ENCODE data around the gene TSPAN14. TPM values are rescaled to one million over a fixed set of nuclear protein-coding genes. Genes with fewer than 3 reads are reported as not detected.

TSPAN14 gene
- total RNA-seq, 1 experiment from 2014 or later, result 46.8 TPM

GRCh38 chr10:80517416-80518142 lies 63.5 kb downstream of the TSPAN14 start:
- no peaks in the 10 kb centered on the region for H3K27me3 ChIP-seq (ENCODE audit: insufficient read depth, low read length)
- H4K8ac ChIP-seq (replicated peaks; ENCODE audit: insufficient read length, low read depth, low read length), result no peak overlapping the region
- no peak overlapping the region for H3K27ac ChIP-seq (ENCODE audit: insufficient read length, low read depth, low read length)
- H3K23me2 ChIP-seq (ENCODE audit: insufficient read length, low read depth, low read length, poor library complexity, severe bottlenecking), result no peaks in the 10 kb centered on the region
- no peaks in the 10 kb centered on the region for H3K9me3 Mint-ChIP-seq
- H3K18ac ChIP-seq (ENCODE audit: insufficient read length, low read depth, low read length), result no peak overlapping the region
- H3K4me1 Mint-ChIP-seq, result peaks cover 10 to 12% of the 10 kb centered on the region in 2 experiments
- no peak overlapping the region for H3K56ac ChIP-seq (ENCODE audit: insufficient read length, low read depth, low read length)
- H4K20me1 ChIP-seq (ENCODE audit: control insufficient read depth, insufficient read depth, insufficient read length), result no peaks in the 10 kb centered on the region
- H2BK15ac ChIP-seq (ENCODE audit: low read depth, low read length), result no peak overlapping the region
- H2AFZ ChIP-seq (ENCODE audit: low read length), result no peak overlapping the region
- H3K79me2 ChIP-seq (ENCODE audit: insufficient read depth, low read length), result no peaks in the 10 kb centered on the region
- H2AK5ac ChIP-seq (ENCODE audit: insufficient read length, low read length), result no peak overlapping the region
- no peak overlapping the region for H3K23ac ChIP-seq (ENCODE audit: insufficient read length, low read depth, low read length)
- H3K4ac ChIP-seq (ENCODE audit: low read depth, low read length), result no peak overlapping the region
- H3K27ac Mint-ChIP-seq, result peak overlapping the region in 1 of 3 experiments; percentile 70; a peak in 1 of 7 replicates
- WGBS (ENCODE audit: extremely low coverage, insufficient read length, low lambda C conversion rate), result no CpG with 5 or more reads among the region's 21 CpGs
- no peaks in the 10 kb centered on the region for H3K27me3 Mint-ChIP-seq (ENCODE audit: low read depth)
- H3K4me1 ChIP-seq (ENCODE audit: insufficient read depth, low read length), result peaks cover 2% of the 10 kb centered on the region; the same call in 1 of the 2 replicates
- no peak overlapping the region for H3T11ph ChIP-seq (ENCODE audit: low read length)
- no peak overlapping the region for H2BK20ac ChIP-seq (ENCODE audit: low read depth, low read length, poor library complexity, severe bottlenecking)
- H3K36me3 Mint-ChIP-seq (ENCODE audit: insufficient read depth in 1 of 3, low read depth in 3 of 3), result peaks cover 28 to 77% (median 52%) of the 10 kb centered on the region in 3 experiments; a peak in 6 of 7 replicates
- H2BK5ac ChIP-seq (ENCODE audit: insufficient read length, low read length), result no peak overlapping the region
- H3K9ac ChIP-seq (ENCODE audit: extremely low read depth, insufficient read length, low read length), result no peak overlapping the region
- H3K9me3 ChIP-seq (ENCODE audit: control insufficient read depth, low read depth, low read length), result no peaks in the 10 kb centered on the region
- H4K5ac ChIP-seq (ENCODE audit: insufficient read length, low read depth, low read length), result no peak overlapping the region
- no peak overlapping the region; the same call in 1 of the 2 replicates for H3K14ac ChIP-seq (ENCODE audit: insufficient read depth, low read length)
- DNase-seq, result no peak
- H4K91ac ChIP-seq (ENCODE audit: insufficient read length, low read depth, low read length), result no peak overlapping the region
- no peaks in the 10 kb centered on the region for H3K79me1 ChIP-seq (ENCODE audit: insufficient read depth, low read depth, low read length, poor library complexity, severe bottlenecking)
- TF ChIP-seq, protein P1, sequence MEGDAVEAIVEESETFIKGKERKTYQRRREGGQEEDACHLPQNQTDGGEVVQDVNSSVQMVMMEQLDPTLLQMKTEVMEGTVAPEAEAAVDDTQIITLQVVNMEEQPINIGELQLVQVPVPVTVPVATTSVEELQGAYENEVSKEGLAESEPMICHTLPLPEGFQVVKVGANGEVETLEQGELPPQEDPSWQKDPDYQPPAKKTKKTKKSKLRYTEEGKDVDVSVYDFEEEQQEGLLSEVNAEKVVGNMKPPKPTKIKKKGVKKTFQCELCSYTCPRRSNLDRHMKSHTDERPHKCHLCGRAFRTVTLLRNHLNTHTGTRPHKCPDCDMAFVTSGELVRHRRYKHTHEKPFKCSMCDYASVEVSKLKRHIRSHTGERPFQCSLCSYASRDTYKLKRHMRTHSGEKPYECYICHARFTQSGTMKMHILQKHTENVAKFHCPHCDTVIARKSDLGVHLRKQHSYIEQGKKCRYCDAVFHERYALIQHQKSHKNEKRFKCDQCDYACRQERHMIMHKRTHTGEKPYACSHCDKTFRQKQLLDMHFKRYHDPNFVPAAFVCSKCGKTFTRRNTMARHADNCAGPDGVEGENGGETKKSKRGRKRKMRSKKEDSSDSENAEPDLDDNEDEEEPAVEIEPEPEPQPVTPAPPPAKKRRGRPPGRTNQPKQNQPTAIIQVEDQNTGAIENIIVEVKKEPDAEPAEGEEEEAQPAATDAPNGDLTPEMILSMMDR (conservative IDR thresholded peaks at IDR 0.05), result no peak
- H3K4me3 Mint-ChIP-seq, result no peak overlapping the region
- H2BK12ac ChIP-seq (ENCODE audit: insufficient read length, low read depth, low read length), result no peak overlapping the region
- no peak overlapping the region for H2BK120ac ChIP-seq (ENCODE audit: low read depth, low read length, poor library complexity, severe bottlenecking)
- H3K4me2 ChIP-seq (ENCODE audit: insufficient read depth, insufficient read length, low read length), result no peak overlapping the region
